Measurements from ENCODE around the gene FAM81A. TPM values are rescaled to one million over a fixed set of nuclear protein-coding genes. Genes with fewer than 3 reads are reported as not detected.

Gene FAM81A
- total RNA-seq, 1 donor from 2014 or later, result 0.41 TPM

GRCh38 chr15:59444081-59444835, 6.3 kb downstream of the FAM81A start:
- no peaks in the 10 kb centered on the region for H3K4me1 ChIP-seq
- TF ChIP-seq CTCF (IDR thresholded peaks at IDR 0.05) (no peak), EZH2 (IDR thresholded peaks at IDR 0.05) (no peak), EZH2phosphoT487 (IDR thresholded peaks at IDR 0.05) (no peak)
- no peak overlapping the region for H3K27ac ChIP-seq
- Mint-ChIP-seq H3K27ac (no peak overlapping the region), H3K9me3 (no peaks in the 10 kb centered on the region), H3K27me3 (ENCODE audit: insufficient read depth, low read depth) (peaks cover 6% of the 10 kb centered on the region), H3K4me3 (no peak overlapping the region), H3K36me3 (no peaks in the 10 kb centered on the region), H3K4me1 (peaks cover 12% of the 10 kb centered on the region)
- H3K4me3 ChIP-seq, result no peak overlapping the region
- no peaks in the 10 kb centered on the region for H3F3A ChIP-seq (ENCODE audit: low read depth)
- H3K9me3 ChIP-seq (ENCODE audit: low read depth), result no peaks in the 10 kb centered on the region
- peak overlapping the region; percentile 57 for H2AFZ ChIP-seq (replicated peaks)
- H3K79me2 ChIP-seq (ENCODE audit: low read depth), result no peaks in the 10 kb centered on the region
- H4K20me1 ChIP-seq (ENCODE audit: low read depth), result no peaks in the 10 kb centered on the region
- no peak overlapping the region for H3K9ac ChIP-seq
- no peak for DNase-seq (ENCODE audit: low spot score)
- H3K4me2 ChIP-seq, result no peak overlapping the region
- no peaks in the 10 kb centered on the region for H3K36me3 ChIP-seq
- peaks cover 26% of the 10 kb centered on the region for H3K27me3 ChIP-seq

- H3K27me3 ChIP-seq, result peaks cover 18% of the 10 kb centered on the region
- no peaks in the 10 kb centered on the region for H3K9me3 ChIP-seq (ENCODE audit: low read depth)
- Mint-ChIP-seq H3K27ac (peak overlapping the region; percentile 47), H3K9me3 (no peaks in the 10 kb centered on the region), H3K4me3 (no peak overlapping the region), H3K4me1 (peaks cover 12% of the 10 kb centered on the region), H3K27me3 (ENCODE audit: insufficient read depth, low read depth) (peaks cover 6% of the 10 kb centered on the region), H3K36me3 (no peaks in the 10 kb centered on the region)
- H4K20me1 ChIP-seq (ENCODE audit: low read depth), result no peaks in the 10 kb centered on the region
- no peaks in the 10 kb centered on the region for H3K4me1 ChIP-seq
- no peak for DNase-seq (ENCODE audit: low spot score)
- H3K79me2 ChIP-seq (ENCODE audit: low read depth), result no peaks in the 10 kb centered on the region
- no peak for TF ChIP-seq EZH2 (IDR thresholded peaks at IDR 0.05)
- TF ChIP-seq CTCF (IDR thresholded peaks at IDR 0.05), result no peak
- TF ChIP-seq EZH2phosphoT487 (IDR thresholded peaks at IDR 0.05), result no peak
- no peaks in the 10 kb centered on the region for H3F3A ChIP-seq (ENCODE audit: low read depth)
- no peak overlapping the region for H2AFZ ChIP-seq (replicated peaks)
- H3K4me2 ChIP-seq, result no peak overlapping the region
- H3K36me3 ChIP-seq, result no peaks in the 10 kb centered on the region
- H3K9ac ChIP-seq, result no peak overlapping the region
- no peak overlapping the region for H3K27ac ChIP-seq
- H3K4me3 ChIP-seq, result no peak overlapping the region
Observed at GRCh38 chr15:59444980-59445545, 7.1 kb downstream of the FAM81A start.

DNA sequence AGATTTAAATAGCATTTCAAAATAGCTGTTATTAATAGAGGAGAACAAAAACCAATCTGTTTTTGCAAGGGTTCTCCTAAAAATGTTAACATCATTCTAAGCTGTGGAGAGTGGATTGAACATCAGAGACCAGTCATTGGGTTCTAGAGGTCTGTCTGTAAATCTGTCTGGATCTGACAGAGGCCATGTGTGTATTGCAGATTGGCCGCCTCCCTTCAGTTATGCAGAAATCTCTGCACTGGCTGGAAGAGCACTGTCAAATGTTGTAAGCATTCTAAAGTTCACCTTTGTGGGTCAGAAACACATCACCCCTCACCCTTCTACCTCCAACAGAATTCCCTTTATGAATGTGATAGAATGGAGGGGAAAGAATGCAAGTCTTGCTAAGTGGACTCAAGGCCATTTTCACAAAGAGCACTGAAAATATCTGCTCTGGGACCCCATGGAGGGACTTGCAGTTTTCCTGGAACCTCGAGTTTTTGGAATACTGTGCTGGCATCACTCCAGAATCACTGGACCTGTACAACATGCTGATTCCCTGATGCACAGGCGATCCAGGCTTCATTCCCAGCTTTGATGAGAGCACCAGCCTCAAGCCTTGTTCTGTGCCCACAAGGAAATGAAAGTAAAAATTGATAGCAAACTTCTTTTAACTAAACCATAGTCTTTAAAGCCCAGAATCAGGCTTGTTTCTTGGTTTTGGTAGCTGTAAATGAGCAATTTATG, 8.4 kb downstream of the FAM81A start:
- Histone ChIP-seq H3K9ac (no peak overlapping the region), H3K4me1 (no peaks in the 10 kb centered on the region), H3K36me3 (no peaks in the 10 kb centered on the region), H3K79me2 (ENCODE audit: low read depth) (no peaks in the 10 kb centered on the region), H3K4me3 (no peak overlapping the region), H4K20me1 (ENCODE audit: low read depth) (no peaks in the 10 kb centered on the region), H3K27me3 (peaks cover 5% of the 10 kb centered on the region), H3K27ac (no peak overlapping the region), H3F3A (ENCODE audit: low read depth) (no peaks in the 10 kb centered on the region), H3K9me3 (ENCODE audit: low read depth) (no peaks in the 10 kb centered on the region), H3K4me2 (no peak overlapping the region), H2AFZ (replicated peaks) (no peak overlapping the region)
- Mint-ChIP-seq H3K4me3 (no peak overlapping the region), H3K9me3 (no peaks in the 10 kb centered on the region), H3K36me3 (no peaks in the 10 kb centered on the region), H3K27me3 (ENCODE audit: insufficient read depth, low read depth) (peaks cover 6% of the 10 kb centered on the region), H3K27ac (no peak overlapping the region), H3K4me1 (peaks cover 12% of the 10 kb centered on the region)
- no peak for TF ChIP-seq EZH2 (IDR thresholded peaks at IDR 0.05)
- TF ChIP-seq CTCF (IDR thresholded peaks at IDR 0.05), result no peak
- TF ChIP-seq EZH2phosphoT487 (IDR thresholded peaks at IDR 0.05), result no peak
- DNase-seq (ENCODE audit: low spot score), result no peak
